Measurements from ENCODE around the gene SLFN14.
"Not testable (repeated sequence)": the region's sequence is repeated elsewhere in the genome, so short reads cannot be mapped to it uniquely, and the experiment has no call there.

SLFN14 gene

GRCh38 chr17:35560703-35561102 is at the start of gene SLFN14:
SLFN14 (minus strand) TSS chr17:35560819; CDS start chr17:35558062, 2,757 bp downstream.
- DNase-seq (ENCODE audit: low read depth), result peak; percentile 96

DNA sequence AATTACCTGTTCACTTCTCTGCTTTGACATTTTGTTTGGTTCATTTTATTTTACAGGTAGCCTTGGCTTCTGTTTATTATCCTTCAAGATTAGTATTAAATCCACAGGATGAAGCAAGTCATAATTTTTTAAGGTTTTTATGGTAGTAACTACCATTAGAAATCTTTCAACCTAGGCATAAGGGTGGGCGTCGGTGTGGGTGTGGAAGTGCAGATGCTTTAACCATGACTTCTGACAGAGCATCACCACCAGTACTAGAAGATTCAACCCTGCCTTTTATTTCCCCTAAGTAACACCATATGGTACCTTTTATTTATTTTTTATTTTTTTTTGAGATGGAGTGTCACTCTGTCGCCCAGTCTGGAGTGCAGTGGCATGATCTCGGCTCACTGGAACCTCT is 49.2 kb upstream of the SLFN14 start:
- no peak for DNase-seq (ENCODE audit: low read depth)

GRCh38 chr17:35607239-35607847 is 46.7 kb upstream of the SLFN14 start:
- DNase-seq (ENCODE audit: low read depth), result no peak

DNA sequence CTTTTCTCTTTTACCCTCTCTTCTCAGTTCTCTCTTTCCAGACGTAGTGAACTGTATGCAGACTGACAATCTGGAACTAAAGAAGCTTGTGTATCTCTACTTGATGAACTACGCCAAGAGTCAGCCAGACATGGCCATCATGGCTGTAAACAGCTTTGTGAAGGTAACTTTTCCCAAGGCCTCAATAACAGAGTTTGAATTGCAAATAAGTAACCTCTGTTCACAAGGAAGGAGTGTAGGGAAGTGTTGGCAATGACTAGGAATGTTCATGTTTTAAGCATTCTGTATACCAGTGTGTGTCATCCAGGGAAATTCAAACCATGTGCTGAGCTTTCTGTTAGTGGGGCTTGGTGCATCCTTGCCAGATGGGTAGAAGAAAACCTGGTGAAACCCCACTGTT is 45.1 kb upstream of the SLFN14 start:
- DNase-seq (ENCODE audit: low read depth), result no peak

DNA sequence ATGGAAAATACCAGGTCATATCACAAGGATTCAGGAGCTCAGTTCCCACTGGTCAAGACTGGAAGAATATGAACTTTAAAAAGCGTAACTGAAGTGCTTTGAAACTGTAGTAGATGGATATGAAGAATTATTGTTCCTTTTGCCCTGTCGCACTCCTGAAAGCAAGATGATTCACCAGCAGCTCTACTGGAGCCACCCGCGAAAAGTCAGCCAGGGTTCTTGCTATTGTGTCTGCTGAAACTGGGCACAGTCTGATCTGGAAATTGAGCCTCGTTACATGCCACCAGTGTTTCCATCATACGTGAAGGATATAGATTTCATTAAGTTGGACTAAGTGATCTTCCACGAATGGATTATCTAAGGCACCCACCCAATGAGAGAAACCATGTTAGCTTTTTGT is 43.1 kb upstream of the SLFN14 start:
- DNase-seq (ENCODE audit: low read depth), result no peak

GRCh38 chr17:35597604-35598003 is 37.0 kb upstream of the SLFN14 start:
- no peak for DNase-seq (ENCODE audit: low read depth)

DNA sequence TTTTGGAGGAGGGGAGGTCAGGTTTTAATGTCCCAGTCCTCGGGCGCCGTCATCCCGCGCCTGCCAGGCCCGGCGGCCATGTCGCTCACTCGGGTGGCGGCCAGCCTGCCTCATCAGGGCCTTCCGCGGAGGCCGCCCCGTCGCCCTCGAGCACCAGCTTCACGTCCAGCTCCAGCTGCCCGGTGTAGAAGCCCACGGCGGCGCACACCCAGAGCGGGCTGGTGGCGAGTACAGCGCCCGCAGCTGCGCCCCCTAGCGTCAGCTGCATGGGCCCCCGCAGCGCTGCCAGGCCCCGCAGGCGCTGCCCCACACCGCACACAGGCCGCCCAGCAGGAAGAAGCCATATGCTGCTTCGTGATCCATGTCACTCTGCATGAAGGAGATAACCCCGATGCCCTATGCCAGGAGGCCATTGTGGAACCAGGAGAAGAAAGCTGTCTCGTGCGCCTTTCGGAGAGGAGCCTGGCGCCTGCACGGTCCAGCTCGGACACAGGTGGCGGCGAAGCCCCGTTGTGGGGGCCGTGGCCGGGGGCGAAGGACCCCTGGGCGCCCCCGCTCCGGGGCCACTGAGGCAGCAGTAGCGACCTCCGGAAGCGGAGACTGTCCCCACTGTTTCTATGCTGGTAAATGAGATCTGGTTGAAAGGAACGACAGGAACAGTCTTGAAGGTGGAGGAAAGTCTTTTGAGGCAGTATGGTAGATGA is 36.1 kb upstream of the SLFN14 start:
- no peak for DNase-seq (ENCODE audit: low read depth)

DNA sequence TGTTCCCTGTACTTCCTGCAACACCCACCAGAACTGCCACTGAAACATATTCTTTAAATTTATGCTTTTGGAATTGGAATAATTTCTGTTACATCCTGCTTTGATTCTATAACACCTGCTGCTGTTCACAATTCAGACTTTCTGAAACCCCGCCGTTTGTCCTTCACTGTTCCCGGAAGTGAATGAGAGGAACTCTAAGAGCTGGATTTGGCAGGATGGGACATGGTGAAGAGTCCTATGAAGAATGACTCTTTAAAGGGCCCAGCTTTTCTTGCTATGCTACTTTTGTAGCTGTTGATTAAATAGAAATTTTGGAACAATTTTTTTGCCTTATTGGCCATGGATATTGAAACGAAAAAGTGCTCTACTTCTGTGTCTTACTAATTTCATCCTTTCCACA is 35.5 kb upstream of the SLFN14 start:
- no peak for DNase-seq (ENCODE audit: low read depth)

DNA sequence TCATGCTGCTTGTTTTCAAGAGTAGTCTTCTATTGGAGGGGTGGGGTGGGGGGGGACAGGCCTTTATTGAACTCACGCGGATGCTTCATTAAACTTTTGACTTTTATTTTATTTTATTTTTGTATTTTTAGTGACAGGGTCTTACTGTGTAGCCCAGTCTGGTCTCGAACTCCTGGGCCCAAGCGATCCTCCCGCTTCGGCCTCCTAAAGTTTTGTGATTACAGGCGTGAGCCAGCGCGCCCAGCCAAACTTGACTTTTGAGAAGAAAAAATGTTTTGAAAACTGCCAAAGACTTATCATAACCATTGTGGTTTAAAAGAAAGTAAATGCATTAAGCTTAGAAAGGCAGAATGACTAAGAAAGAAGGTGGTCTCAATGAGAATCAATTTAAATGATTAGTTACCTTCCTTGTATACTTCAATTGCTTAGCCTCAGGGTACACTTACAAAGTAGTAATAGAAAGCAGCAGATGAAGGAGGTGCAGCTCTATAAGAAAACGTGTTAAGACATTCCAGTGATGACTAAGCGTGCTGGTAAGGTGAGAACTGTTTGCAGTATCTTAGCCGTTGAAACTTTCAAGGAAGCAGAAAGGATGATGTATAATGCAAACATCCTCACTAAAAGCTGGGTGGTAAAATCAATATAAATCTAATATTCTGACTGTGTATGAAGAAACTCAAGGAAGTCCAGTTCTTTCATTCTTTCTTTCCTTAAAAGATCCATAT is 27.7 kb upstream of the SLFN14 start:
- no peak for DNase-seq (ENCODE audit: low read depth)

- DNase-seq (ENCODE audit: low read depth), result peak; percentile 94
Observed at GRCh38 chr17:35587074-35587961, 26.7 kb upstream of the SLFN14 start, which contains the start of gene AP2B1. AP2B1 (plus strand) TSS chr17:35587322; CDS start chr17:35594031, 6,709 bp downstream.

DNA sequence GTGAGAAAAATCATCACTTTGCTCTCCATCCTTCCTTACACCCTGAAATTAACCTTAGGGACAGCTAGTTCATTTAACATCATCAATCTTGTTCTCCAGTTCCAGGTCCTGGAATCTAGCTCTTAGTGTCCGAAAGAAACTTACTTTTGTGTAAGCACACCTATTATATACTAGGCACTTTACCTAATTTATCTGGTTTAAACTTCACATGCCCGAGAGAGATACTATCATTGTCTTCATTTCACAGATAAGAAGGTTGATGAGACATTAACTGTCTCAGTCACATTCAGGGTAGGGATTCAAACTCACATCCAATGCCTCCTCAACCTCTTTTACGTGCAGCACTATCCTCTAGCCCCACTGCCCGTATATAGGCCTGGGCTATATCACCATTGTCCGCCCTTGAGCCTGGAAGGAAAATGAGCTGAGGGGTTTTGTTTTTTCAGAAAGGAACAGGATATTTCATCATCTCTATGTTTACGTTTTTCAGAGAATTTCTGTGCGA is 26.0 kb upstream of the SLFN14 start:
- no peak for DNase-seq (ENCODE audit: low read depth)

DNA sequence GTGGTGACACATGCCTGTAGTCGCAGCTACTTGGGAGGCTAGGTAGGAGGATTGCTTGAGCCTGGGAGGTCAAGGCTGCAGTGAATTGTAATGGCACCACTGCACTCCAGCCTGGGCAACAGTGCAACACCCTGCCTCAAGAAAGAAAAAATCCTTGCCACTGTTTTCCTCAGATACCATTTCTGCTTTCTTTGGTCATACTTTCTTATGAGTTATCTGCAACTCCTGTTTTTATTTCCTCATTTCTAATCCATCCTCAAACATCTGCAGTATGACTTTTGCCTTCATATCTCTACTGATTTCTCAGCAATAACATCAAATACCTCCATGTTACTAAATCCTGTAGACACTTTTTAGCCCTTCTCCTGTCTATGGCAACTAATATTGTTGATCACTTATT is 23.4 kb upstream of the SLFN14 start:
- DNase-seq (ENCODE audit: low read depth), result no peak

- DNase-seq (ENCODE audit: low read depth), result no peak
Observed at GRCh38 chr17:35578929-35579432, 18.4 kb upstream of the SLFN14 start.

GRCh38 chr17:35578197-35578928 is 17.7 kb upstream of the SLFN14 start, which contains the start of gene PEX12:
PEX12 (minus strand) TSS chr17:35578571; CDS start chr17:35578021, 550 bp downstream.
- peak; percentile 88 for DNase-seq (ENCODE audit: low read depth)

DNA sequence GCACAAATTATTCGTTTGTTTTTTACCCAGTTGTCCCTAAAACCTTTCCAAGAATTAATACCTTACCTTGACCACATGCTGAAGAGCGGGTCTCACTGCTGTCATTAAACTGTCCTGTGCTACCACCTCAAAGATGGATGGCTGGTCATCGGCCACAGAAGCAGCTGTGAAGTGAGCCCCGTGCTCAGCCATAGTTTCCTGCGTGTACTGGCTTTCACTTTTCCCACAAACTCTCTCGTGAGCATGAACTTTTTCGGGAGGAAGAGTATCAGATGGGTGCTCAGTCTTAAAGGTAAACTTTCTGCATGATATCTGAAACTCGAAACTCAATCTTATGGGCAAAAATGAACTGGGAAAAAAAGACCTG is 17.2 kb upstream of the SLFN14 start:
- no peak for DNase-seq (ENCODE audit: low read depth)

GRCh38 chr17:35575759-35576158 is 15.1 kb upstream of the SLFN14 start:
- no peak for DNase-seq (ENCODE audit: low read depth)

DNA sequence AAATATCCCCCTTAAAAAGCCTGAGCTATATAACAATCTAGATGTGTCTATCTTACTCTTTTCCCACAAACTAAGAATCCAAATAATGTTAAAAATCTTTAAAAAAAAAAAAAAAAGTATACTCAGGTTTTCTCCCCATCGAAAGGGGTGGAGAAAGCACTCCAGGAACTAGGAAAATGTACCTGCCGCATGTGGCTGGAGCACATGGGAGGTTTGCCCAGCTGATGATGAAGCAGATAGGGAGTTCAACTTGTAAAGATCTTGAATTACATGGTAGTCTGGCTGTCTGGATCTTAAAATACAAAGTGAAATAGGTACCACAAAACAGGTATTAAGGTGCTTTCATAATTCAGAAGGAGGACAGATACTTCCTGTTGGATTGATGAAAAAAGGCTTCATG is 8.8 kb upstream of the SLFN14 start:
- DNase-seq (ENCODE audit: low read depth), result no peak

DNA sequence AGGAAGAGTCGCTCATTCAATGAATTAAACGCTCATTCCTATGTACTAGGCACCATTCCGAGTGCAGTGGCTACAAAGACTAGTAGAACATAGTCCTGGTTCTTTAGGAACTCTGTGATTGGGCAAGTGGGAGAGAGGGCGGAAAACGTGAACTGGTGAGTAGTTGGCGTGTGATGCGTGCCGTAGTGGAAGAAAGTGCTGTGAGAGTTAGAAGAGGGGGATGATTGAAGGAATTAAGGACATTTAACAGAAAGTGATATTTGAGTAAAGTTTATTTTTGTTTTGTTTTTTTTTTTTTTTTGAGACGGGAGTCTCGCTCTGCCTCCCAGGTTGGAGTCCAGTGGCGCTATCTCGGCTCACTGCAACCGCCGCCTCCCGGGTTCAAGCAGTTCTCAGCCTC is 7.9 kb upstream of the SLFN14 start:
- DNase-seq (ENCODE audit: low read depth), result no peak

DNA sequence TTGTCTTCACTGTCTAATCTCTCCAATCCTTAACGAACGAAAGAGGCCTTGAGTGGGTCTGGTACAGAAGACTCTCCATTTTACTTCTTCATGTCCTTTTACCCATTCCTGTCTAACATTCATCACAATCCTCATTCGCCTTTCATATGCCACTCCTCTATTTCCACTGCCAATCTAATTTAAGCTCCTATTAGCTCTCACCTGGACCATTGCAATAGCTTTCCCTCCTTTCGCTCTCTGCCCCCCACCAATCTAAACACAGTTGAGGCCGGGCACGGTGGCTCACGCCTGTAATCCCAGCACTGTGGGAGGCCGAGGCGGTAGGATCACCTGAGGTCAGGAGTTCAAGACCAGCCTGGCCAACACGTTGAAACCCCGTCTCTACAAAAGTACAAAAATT is 6.3 kb upstream of the SLFN14 start:
- DNase-seq (ENCODE audit: low read depth), result no peak

DNA sequence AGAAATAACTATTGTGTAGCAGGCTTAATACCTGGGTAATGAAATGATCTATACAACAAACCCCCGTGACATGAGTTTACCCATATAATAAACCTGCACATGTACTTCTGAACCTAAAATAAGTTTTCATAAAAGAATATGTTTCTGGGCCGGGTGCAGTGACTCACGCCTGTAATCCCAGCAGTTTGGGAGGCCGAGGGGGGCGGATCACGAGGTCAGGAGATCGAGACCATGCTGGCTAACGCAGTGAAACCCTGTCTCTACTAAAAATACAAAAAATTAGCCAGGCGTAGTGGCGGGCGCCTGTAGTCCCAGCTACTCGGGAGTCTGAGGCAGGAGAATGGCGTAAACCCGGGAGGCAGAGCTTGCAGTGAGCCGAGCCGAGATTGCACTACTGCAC is 2.6 kb upstream of the SLFN14 start:
- DNase-seq (ENCODE audit: low read depth), result not testable (repeated sequence)
